GM11168 (cell line): Measurements from ENCODE around the gene CARD6.
"Not testable (repeated sequence)": the region's sequence is repeated elsewhere in the genome, so short reads cannot be mapped to it uniquely, and the experiment has no call there.

Experiments used
- in situ Hi-C: fragments of 300-500 bp; cut with MboI; formaldehyde crosslinking; loops from one replicate; pipeline ENCODE4 v1.12.0; 2022; ENCODE audit warnings: low sequenced_read_pairs; ENCODE audit not compliant: unreplicated experiment

CARD6 gene

DNA sequence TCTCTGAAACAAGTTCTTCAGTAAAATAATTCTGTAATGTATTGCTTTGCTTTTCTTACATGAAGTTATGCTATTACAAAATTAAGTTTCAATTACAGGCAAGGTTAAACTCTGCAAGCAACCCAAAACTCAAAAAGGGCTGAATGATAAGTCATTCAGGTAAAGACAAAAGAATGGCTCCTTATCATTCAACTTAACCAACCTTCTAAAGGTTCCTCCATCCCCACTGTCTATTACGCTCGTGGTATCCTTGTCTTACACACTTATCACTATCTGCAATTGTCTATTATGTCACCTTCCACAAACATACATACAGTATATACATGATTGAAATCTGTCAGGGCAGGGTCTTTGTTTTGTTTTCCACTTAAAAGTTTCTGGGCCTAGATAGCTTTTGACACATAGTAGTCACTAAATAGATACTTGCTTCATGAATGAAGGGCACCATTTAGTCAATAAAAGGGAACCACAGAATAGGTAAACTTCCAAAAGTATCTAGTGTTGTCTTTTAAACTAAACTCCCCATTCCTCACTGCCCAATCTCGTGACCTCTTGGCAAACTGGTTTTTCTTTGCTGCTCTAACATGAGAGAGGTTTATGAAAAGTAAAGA, 13.0 kb upstream of the CARD6 start:
- in situ Hi-C loops, result no loop called here

DNA sequence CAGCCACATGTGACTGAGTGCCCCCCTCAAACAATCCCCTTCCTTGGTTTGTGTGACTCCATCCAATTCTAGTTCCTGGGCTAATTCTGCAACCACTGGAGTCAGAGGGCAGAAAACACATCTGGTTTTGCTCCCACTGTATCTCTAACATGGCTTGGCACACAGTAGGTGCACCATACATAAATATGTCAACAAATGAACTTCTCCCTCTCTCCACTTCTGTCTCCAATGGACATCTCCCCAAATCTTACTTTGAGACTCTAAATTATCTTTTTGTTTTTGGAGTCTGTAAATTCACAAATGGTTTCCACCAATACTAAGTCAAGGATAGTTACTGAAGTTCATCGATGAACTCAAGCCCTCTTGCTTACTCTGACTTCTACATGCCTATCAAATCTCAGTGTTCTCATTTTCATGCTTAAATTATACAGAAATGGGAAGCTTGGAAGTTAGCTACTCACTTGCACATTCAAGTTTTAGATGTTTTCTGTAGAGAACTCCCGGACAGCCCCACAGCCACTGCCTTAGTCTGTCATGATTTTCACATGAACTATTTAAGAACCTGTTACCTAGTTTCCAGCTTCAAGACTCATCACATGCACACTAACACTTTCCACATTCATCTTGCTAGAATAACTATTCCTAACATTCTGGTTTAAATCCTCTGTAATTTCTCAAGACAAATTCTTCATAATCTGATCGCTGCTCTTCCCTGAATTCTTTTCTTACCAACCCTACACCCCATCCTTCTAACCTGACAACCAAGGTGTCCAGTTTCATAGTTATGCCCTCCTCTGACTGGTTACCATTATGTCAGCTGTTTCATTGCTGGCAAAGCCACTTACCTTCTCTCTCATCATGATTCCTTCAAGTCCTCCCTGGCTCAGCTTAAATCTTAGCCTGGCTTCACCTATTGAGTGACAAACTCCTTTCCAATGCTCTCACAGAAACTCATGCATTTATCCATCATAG, 12.2 kb upstream of the CARD6 start:
- in situ Hi-C loops, result no loop called here

DNA sequence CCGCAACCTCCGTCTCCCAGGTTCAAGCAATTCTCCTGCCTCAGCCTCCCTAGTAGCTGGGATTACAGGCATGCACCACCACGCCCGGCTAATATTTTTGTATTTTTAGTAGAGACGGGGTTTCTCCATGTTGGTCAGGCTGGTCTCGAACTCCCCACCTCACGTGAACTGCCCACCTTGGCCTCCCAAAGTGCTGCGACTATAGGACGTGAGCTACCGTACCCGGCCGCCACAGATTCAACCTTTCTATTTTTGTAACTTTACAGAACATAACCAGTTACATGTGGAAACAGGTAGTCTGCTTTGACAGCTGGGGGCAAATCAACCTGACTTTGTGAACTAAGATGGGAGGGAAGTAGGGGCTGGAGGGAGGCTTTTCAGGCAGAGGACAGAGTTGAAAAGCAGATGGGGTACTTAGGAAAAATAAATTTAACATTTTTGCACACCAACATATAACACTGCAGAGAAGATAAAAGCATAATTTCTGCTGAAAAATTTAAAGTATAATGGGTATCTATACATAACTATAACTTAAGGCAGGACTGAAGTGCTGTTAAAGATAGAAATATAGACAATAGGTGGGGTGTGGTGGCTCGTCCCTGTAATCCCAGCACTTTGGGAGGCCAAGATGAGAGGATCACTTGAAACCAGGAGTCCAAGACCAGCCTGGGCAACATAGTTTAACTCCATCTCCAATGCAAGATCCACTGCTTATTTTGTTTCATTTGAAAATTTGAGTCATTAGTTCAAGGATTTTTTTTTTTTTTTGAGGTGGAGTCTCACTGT, 11.2 kb upstream of the CARD6 start:
- in situ Hi-C loops, result no loop called here

DNA sequence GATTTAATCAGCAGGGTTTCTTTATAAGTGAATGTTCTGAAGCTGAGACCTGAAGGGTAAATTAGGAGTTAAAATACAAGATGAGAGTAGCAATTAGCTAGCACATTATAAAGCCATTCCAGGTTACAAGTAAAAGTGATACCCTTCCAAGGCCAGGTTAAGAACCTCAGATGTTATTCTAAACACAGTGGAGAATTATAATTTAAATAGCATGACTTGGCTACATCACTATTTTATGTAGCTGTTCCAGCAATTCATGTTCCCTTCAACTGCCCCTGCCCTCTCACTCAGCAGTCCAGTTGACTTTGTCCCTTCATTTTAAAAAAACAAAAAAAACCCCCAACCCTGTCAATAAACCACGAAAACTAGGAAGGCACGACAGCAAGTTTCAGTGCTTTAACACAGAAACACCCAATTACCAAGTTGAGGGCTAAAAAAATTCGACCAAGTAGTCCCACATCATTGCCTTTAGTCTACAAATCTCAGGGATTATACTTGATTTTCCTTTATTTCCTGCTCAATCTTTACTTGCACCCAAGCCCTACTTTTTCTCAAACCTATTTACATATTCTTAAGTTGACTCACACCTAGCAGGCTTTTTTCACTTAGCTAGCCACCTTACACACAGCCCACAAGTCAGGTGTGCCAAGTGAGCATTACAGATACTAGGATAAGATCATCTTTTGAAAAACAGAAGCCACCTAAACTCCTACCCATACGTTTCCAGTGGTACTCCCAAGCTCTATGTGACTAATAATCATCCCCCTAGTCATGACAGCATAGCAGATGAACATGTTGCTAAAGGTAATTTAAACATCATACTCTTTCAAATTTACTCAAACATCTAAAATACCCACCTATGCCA, 9.6 kb upstream of the CARD6 start:
- in situ Hi-C loops, result no loop called here

DNA sequence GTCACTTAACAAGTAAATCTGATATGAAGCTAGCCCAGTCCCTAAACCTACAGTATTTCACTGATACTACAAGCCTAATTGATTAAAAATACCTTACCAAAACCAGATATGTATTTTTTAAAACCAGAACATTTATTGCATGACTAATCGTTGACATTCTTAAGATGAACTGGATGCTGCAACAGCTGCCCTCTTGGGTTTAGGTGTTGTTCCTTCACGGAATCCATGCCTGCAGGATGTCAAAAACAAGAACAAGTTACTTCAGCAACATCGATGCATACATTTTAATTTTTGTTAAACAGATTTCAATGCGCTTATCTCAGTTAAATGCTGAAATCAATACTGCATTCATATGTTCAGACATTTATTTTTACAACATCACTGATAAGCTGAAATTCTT, 8.8 kb upstream of the CARD6 start:
- in situ Hi-C loops, result no loop called here

DNA sequence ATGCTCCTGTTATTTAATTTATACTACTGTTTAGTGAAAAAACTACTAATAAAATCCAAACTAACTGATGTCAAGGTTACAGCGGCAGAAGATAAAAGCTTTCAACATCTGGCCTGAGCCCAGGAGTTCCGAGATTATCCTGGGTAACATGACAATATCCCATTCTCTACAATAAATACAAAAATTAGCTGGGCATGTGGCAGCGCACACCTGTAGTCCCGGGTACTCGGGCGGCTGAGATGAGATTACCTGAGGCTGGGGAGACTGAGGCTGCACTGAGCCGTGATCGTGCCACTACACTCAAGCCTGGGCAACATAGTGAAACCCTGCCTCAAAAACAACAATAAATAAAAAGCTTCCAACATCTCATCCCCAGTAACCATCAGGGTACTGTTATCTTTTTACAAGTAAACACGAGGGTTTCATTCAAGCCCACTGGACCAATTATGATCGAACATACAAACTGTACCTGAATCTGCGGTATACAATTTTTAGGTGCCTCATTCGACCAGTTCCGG, 7.4 kb upstream of the CARD6 start:
- in situ Hi-C loops, result no loop called here

DNA sequence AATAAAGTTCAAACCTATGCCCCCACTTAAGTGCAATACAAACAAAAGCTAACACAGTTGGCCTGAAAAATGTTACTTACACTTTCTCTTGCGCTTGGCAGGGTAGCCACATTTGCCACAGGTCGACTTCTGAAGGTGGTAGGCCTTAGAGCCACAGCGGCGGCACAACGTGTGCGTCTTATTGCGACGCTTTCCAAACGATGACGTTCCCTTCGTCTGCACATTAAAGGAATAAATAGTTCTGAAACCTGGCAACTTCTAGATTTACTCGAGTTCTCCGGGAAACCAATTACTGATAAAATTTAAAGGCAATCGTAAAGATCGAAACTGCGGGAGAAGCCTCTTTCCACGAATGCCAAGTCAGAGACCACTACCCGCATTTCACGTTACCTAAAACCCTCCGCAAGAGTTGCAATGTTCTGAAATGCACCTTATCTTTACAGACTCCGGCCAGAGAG, 6.7 kb upstream of the CARD6 start:
- in situ Hi-C loops, result no loop called here

DNA sequence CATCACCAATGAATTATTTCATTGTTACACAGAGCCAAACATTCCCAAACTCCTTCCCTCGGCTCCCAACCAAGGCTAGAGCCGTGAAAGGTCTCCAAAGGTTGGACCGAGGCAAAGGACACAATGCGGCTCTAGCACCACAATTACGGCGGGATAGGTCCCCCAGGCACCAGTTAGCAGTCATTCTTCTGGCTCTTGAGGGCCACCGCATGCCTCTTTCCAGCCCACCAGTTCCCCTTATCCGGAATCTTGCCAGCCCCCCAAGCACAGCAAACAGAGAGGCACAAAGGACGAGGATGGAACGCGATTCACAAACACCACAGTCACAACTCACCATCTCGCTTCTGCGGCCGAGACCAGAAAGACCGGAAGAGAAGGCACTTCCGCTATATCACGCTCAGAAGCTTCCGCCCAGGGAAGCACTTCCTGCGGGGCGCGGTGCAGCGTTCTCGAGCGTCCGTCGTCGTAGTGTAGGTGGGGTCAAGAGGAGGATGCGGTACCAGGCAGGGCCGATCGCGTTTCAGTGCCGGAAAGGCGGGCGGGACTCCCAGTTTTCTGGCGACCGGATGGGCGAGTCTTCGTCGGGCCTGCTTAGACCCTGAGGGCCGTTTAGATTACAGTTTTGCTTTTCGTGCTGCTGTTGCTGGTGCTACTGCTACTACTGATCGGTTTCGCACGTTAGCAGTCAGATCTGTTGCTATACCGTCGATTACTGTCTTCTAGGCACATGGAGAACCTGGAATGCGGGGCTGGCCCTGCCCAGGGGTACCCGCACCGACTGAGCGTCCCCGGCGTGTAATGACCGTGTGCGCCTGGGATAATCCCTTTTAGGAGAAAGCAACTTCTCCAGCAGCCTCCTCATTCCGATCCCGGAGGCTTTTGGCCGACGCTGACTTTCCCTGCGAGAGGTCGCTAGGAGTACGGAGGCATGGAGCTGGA, 6.0 kb upstream of the CARD6 start, which contains the start of gene RPL37:
Gene RPL37, minus strand, starts transcription at position 374 of the 939 bp plus-strand sequence. Its CDS starts 37 bp downstream, at position 337.
- in situ Hi-C loops, result no loop called here

DNA sequence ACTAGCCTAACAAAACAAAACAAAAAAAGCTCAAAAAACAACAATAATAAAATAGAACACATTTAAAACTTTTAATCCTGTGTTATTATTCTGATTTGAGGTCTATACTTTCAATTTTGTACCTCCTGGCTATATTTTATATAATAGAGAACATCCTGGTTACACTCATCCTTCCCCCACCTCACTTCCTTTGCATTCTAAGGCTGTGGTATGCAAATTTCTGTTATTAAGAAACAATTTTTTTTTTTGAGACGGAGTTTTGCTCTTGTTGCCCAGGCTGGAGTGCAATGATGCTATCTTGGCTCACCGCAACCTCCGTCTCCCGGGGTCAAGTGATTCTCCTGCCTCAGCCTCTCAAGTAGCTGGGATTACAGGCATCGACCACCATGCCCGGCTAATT, 3.1 kb upstream of the CARD6 start:
- in situ Hi-C loops, result no loop called here

DNA sequence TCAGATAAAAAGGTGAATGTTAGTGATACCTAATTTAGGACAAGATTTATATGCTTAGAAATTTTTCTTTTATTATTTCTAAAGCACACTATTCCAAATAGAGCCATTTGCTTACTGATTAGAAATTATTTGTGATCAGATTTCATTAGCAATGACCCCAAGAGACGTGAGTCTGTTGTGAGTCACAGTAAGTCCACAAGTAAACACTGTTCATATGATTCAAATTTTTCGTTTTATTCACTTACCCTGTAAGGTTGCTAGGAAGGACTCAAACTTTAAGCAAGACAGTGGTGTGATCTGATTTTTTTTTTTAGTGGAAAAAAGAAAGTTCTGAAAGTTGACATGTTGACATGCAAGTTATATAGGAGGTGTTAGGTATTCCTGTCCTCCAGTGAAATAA, 1.2 kb downstream of the CARD6 start:
- in situ Hi-C loops, result no loop called here

DNA sequence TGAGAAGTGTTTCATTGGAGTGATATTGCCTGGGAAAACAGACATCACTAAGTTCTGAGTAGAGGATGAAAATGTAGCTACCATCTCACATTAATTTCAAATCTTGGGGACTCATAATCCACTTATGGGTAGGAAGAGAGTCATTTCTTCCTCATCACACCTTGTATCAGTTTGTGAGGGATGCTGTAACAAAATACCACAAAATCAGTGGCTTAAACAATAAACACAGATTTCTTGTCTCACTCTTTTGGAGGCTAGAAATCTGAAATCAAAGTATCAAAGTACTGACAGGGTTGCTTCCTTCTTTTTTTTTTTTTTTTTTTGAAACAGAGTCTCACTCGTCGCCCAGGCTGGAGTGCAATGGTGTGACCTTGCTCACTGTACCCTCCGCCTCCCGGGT, 3.4 kb downstream of the CARD6 start:
- in situ Hi-C loops, result no loop called here

DNA sequence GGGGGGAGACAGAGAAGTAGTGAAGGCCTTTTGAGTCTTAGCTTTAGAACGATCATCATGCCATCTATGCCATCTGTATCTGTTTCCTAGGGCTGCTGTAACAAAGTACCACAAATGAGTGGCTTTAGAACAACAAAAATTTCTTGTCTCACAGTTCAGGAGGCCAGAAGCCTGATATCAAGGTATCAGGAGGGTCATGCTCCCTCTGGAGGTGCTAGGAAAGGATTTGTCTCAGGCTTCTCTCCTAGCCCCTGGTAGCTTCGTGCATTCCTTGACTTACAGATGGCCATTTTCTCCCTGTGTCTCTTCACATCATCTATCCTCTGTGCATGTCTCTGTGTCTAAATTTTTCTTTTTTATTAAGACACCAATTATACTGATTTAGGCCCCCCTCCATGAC, 5.2 kb downstream of the CARD6 start:
- in situ Hi-C loops, result no loop called here

DNA sequence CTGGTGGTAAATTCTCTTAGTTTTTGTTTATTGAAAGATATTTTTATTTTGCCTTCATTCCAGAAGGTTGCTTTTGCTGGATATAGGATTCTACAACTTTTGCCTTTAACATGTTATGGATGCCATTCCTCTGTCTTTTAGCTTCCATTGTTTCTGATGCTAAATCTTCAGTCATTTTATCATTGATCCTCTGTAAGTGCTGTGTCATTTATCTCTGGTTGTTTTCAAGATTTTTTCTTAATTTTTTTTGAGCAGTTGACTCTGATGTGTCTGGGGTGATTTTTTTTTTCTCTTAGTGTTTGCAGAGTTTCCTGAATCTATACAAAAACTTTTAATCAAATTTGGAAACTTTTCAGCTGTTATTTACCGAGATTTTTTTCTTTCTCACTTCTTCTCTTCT, 6.4 kb downstream of the CARD6 start:
- in situ Hi-C loops, result no loop called here

DNA sequence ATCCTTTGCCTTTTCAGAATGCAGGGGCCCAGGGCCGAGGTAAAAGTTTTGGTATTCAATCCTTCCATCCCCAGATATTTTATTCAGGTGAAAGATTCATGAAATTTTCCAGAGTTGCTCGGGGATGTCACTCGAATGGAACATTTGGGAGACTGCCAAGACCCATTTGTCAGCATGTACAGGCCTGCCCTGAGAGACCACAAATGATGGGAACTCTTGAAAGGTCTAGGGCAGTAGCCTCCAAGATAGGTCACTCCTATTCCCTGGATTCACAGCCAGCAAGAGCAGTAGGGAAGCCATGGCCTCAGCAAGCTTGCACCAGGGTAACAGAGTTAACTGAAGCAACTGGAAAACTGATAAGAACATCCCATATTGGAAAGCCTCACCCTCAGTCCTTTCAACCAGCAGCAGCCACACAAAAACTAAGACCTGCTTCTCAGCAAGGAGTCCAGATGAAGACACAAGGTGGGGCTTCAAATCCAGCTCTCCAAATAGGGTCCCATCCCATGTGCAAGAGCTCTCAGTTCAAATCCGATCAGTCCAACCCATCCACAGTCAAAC, 12.5 kb downstream of the CARD6 start:
- in situ Hi-C loops, result no loop called here

DNA sequence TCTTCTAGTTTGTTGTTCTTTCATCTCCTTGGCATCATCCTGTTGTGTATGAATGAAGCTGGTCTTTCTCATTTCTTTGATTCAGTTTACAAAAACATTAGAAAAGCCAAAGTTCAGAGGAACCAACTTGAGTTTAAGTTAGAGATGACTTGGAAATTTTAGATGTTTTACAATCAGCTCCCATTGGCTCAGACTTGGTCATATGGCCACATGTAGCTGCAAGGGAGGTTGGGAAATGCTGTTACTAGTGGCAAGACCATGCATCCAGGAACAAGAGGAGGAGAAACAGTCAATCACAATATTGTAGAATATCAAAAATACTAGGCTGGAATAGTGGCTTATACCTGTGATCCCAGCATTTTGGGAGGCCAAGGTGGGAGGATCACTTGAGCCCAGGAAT, 19.5 kb downstream of the CARD6 start:
- in situ Hi-C loops, result no loop called here

DNA sequence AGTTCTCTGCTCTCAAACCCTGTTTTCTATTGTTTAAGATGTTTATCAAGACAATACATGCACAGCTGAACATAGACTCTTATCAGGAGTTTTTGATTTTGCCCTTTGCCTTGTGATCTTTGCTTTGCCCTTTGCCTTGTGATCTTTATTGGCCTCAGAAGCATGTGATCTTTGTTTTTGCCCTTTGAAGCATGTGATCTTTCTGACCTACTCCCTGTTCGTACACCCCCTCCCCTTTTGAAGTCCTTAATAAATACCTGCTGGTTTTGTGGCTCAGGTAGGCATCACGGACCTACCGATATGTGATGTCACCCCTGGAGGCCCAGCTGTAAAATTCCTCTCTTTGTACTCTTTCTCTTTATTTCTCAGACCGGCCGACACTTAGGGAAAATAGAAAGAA, 23.8 kb downstream of the CARD6 start:
- in situ Hi-C loops, result not testable (repeated sequence)

DNA sequence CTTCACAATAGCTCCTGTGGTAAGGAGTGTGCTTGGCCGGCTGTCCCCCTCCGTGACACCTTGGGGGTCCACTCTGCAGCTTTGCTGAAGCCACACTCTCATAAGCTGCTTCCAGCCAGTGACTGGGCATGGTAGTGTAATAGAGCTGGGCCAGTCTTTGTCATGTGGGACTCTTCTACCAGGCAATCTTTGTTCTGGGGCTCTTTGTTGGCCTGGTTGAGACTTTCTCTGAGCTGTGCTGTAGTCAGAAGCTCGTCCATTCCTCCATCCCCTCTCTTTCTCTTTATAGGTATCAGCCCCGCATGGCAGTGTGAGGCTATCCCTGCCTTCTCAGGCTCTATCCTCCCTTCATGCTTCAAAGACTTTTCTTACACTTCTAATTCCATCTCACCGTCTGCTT, 25.7 kb downstream of the CARD6 start:
- in situ Hi-C loops, result no loop called here

DNA sequence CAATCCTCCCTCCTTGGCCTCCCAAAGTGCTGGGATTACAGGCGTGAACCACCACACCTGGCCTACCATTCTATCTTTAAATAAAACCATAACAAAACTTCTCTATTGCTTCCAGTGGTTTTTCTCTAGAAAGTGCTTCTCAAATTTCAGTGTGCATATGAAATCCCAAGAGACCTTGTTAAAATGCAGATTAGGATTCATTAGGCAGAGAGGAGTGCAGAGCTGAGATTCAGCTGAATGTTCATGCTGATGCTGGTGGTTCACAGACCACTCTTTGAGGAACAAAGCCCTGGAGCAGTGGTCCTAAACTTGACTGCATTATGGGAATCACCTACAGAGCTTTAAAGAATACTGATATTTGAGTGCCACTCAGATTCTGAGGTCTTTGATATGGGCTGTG, 28.2 kb downstream of the CARD6 start:
- in situ Hi-C loops, result no loop called here
